Measurements from ENCODE around the gene TBC1D1. TPM values are rescaled to one million over a fixed set of nuclear protein-coding genes. Genes with fewer than 3 reads are reported as not detected.

Gene TBC1D1
- total RNA-seq, 1 donor from 2014 or later = 181 TPM

GRCh38 chr4:38149472-38149996, 258.6 kb downstream of the TBC1D1 start:
- DNase-seq (ENCODE audit: low read depth) = no peak

- DNase-seq (ENCODE audit: low read depth) = no peak
These were observed 259.2 kb downstream of the TBC1D1 start for GRCh38 chr4:38149997-38150671.

- no peak for DNase-seq (ENCODE audit: low read depth)
These were observed 259.9 kb downstream of the TBC1D1 start for GRCh38 chr4:38150766-38151165.

- no peak for DNase-seq (ENCODE audit: low read depth)
These were observed 261.0 kb downstream of the TBC1D1 start for GRCh38 chr4:38151873-38152272.

- DNase-seq (ENCODE audit: low read depth) = no peak
These were observed 261.4 kb downstream of the TBC1D1 start for GRCh38 chr4:38152305-38152704.

- DNase-seq (ENCODE audit: low read depth) = no peak
These were observed 262.0 kb downstream of the TBC1D1 start for GRCh38 chr4:38152721-38153386.

GRCh38 chr4:38153387-38153760, 262.5 kb downstream of the TBC1D1 start:
- no peak for DNase-seq (ENCODE audit: low read depth)

GRCh38 chr4:38154252-38154651, 263.4 kb downstream of the TBC1D1 start:
- no peak for DNase-seq (ENCODE audit: low read depth)

GRCh38 chr4:38154681-38155588, 264.1 kb downstream of the TBC1D1 start:
- DNase-seq (ENCODE audit: low read depth) = peak; percentile 82

- DNase-seq (ENCODE audit: low read depth) = no peak
These were observed 264.9 kb downstream of the TBC1D1 start for GRCh38 chr4:38155589-38156294.

GRCh38 chr4:38157592-38157991, 266.7 kb downstream of the TBC1D1 start:
- DNase-seq (ENCODE audit: low read depth) = peak; percentile 50

GRCh38 chr4:38160487-38161207, 269.8 kb downstream of the TBC1D1 start:
- peak; percentile 99 for DNase-seq (ENCODE audit: low read depth)

GRCh38 chr4:38161208-38162113, 270.6 kb downstream of the TBC1D1 start:
- DNase-seq (ENCODE audit: low read depth) = peak; percentile 74

GRCh38 chr4:38162240-38162784, 271.4 kb downstream of the TBC1D1 start:
- DNase-seq (ENCODE audit: low read depth) = peak; percentile 98

GRCh38 chr4:38163216-38164006, 272.5 kb downstream of the TBC1D1 start:
- DNase-seq (ENCODE audit: low read depth) = peak; percentile 99

- DNase-seq (ENCODE audit: low read depth) = no peak
These were observed 273.5 kb downstream of the TBC1D1 start for GRCh38 chr4:38164346-38164745.

GRCh38 chr4:38166082-38166481, 275.2 kb downstream of the TBC1D1 start:
- DNase-seq (ENCODE audit: low read depth) = no peak

- no peak for DNase-seq (ENCODE audit: low read depth)
These were observed 275.9 kb downstream of the TBC1D1 start for GRCh38 chr4:38166768-38167167.

GRCh38 chr4:38167973-38168372, 277.1 kb downstream of the TBC1D1 start:
- DNase-seq (ENCODE audit: low read depth) = no peak
